Neutrophil (primary cell): ENCODE results near the gene SGCA.
A peak's percentile ranks its signal among the peaks of the same experiment; 100 is the strongest.

Source experiments
- H3K27ac ChIP-seq: fragments of 200-600 bp; sonication (generic); 2 replicates; pipeline ENCODE4 v1.5.1; 2016; ENCODE audit warnings: mild to moderate bottlenecking, moderate library complexity
- H3K27me3 ChIP-seq: fragments of 200-600 bp; sonication (generic); 2 replicates; pipeline ENCODE4 v1.6.0; 2016; ENCODE audit warnings: mild to moderate bottlenecking
- H3K36me3 ChIP-seq: fragments of 200-600 bp; sonication (generic); 2 replicates; pipeline ENCODE4 v1.5.1; 2017
- H3K4me1 ChIP-seq, 2 experiments: fragments of 200-600 bp in 1 of 2; sonication (generic) in 1 of 2; 1 replicate in 1 of 2; 2 replicates in 1 of 2; pipeline versions ENCODE4 v1.5.1 to v1.6.1; 2013 to 2016; ENCODE audit warnings: low read depth in 1 of 2, low read length in 1 of 2, mild to moderate bottlenecking in 1 of 2, moderate library complexity in 1 of 2; ENCODE audit not compliant: control insufficient read depth in 1 of 2, insufficient read depth in 1 of 2
- H3K4me3 ChIP-seq, 2 experiments: fragments of 200-600 bp in 1 of 2; sonication (generic) in 1 of 2; 1 replicate in 1 of 2; 2 replicates in 1 of 2; pipeline ENCODE4 v1.5.1; 2013 to 2016; ENCODE audit warnings: low read depth in 1 of 2, low read length in 1 of 2, mild to moderate bottlenecking in 1 of 2, moderate library complexity in 1 of 2
- H3K9me3 ChIP-seq: fragments of 200-600 bp; sonication (generic); 2 replicates; pipeline ENCODE4 v1.5.1; 2016
- TF ChIP-seq, protein P1 (sequence below): fragments of 200-600 bp; sonication (generic); IDR thresholded peaks from 2 replicates; pipeline ENCODE4 v1.5.1; 2016; ENCODE audit warnings: antibody characterized with exemption

Gene SGCA

GRCh38 chr17:50129353-50129727, 36.5 kb upstream of the SGCA start:
- no peaks in the 10 kb centered on the region for H3K9me3 ChIP-seq
- no peak overlapping the region for H3K27ac ChIP-seq
- H3K36me3 ChIP-seq = peaks cover 20% of the 10 kb centered on the region
- TF ChIP-seq, protein P1, sequence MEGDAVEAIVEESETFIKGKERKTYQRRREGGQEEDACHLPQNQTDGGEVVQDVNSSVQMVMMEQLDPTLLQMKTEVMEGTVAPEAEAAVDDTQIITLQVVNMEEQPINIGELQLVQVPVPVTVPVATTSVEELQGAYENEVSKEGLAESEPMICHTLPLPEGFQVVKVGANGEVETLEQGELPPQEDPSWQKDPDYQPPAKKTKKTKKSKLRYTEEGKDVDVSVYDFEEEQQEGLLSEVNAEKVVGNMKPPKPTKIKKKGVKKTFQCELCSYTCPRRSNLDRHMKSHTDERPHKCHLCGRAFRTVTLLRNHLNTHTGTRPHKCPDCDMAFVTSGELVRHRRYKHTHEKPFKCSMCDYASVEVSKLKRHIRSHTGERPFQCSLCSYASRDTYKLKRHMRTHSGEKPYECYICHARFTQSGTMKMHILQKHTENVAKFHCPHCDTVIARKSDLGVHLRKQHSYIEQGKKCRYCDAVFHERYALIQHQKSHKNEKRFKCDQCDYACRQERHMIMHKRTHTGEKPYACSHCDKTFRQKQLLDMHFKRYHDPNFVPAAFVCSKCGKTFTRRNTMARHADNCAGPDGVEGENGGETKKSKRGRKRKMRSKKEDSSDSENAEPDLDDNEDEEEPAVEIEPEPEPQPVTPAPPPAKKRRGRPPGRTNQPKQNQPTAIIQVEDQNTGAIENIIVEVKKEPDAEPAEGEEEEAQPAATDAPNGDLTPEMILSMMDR = no peak
- H3K4me1 ChIP-seq = peaks cover 14 to 33% of the 10 kb centered on the region in 2 experiments
- H3K4me3 ChIP-seq = peak overlapping the region in 1 of 2 experiments; percentile 14
- H3K27me3 ChIP-seq = peaks cover 78% of the 10 kb centered on the region

- H3K9me3 ChIP-seq = no peaks in the 10 kb centered on the region
- peaks cover 72% of the 10 kb centered on the region for H3K27me3 ChIP-seq
- H3K4me3 ChIP-seq = peak within 1 kb of the TSS in 1 of 2 experiments; percentile 32
- peaks cover 14 to 33% of the 10 kb centered on the region in 2 experiments for H3K4me1 ChIP-seq
- TF ChIP-seq, protein P1 = no peak
- H3K27ac ChIP-seq = no peak within 1 kb of the TSS
- H3K36me3 ChIP-seq = peaks cover 26% of the 10 kb centered on the region
Measured at GRCh38 chr17:50129728-50130558, 35.9 kb upstream of the SGCA start, which contains the start of gene SAMD14. Gene SAMD14 (minus strand): TSS chr17:50130160. CDS start chr17:50124959, 5,201 bp downstream.

- peaks cover 34% of the 10 kb centered on the region for H3K36me3 ChIP-seq
- H3K27ac ChIP-seq = no peak overlapping the region
- H3K4me3 ChIP-seq = no peak overlapping the region
- peaks cover 64% of the 10 kb centered on the region for H3K27me3 ChIP-seq
- no peaks in the 10 kb centered on the region for H3K9me3 ChIP-seq
- H3K4me1 ChIP-seq = peaks cover 14 to 33% of the 10 kb centered on the region in 2 experiments
- TF ChIP-seq, protein P1 = no peak
Measured at GRCh38 chr17:50130559-50131305, 35.1 kb upstream of the SGCA start.

GRCh38 chr17:50132104-50132794, 33.6 kb upstream of the SGCA start:
- H3K4me1 ChIP-seq = peaks cover 14 to 31% of the 10 kb centered on the region in 2 experiments
- peaks cover 49% of the 10 kb centered on the region for H3K36me3 ChIP-seq
- H3K27ac ChIP-seq = no peak overlapping the region
- no peaks in the 10 kb centered on the region for H3K9me3 ChIP-seq
- TF ChIP-seq, protein P1 = no peak
- peaks cover 49% of the 10 kb centered on the region for H3K27me3 ChIP-seq
- no peak overlapping the region for H3K4me3 ChIP-seq

DNA sequence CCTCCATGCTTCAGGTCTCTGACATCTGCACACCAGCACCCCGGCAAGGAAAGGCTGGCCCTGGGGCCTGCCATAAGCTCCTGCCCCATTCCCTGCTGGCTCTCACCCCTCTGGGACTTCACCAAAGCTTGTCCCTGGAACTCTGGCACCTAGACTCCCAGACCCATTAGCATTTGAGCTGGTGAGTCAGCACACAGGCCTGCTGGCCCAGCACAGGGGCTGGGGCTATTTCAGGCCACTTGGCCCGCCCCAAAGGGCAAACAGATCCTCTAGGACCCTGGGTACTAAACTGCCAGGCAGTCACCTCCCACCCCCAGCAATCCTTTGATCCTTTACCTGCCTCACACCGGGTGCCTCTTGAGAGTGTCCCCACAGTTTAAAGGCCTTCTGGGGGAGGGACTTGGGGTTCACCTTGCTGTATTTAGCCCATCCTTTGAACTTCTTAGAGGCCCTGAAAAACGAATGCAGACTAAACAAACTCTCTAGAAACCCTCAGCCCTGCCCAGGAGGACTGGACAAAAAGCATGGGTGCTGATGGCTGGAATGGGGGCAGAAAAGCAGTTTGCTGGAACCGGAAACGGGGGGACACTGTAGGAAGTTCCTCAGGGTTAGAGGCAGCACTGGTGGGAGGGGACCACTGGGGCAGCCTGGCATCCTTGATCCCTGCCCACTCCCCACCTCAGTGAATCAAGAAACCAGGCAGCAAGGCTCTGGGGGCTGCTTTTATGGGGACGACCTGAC, 32.6 kb upstream of the SGCA start:
- TF ChIP-seq, protein P1 = no peak
- H3K36me3 ChIP-seq = peaks cover 58% of the 10 kb centered on the region
- H3K27me3 ChIP-seq = peaks cover 40% of the 10 kb centered on the region
- H3K27ac ChIP-seq = peak overlapping the region; percentile 12
- H3K4me1 ChIP-seq = peaks cover 7 to 22% of the 10 kb centered on the region in 2 experiments
- no peaks in the 10 kb centered on the region for H3K9me3 ChIP-seq
- H3K4me3 ChIP-seq = no peak overlapping the region
